Caco-2 (cell line): Measurements from ENCODE around the gene MARS1. TPM values are rescaled to one million over a fixed set of nuclear protein-coding genes. Genes with fewer than 3 reads are reported as not detected.

Source experiments
- BruUV-seq: library from RNA; stranded (reverse); fragments of 400-500 nt; replicated peaks from 2 replicates; lab custom pipeline; 2021; lab: Mats Ljungman, UMichigan
- CTCF ChIA-PET: fragments of 300-600 bp; sonication (Branson Sonifier 250); formaldehyde crosslinking; loops from one replicate; lab custom pipeline; 2022; ENCODE audit warnings: antibody characterized with exemption; lab: Charles Lee
- POLR2A ChIA-PET: fragments of 300-600 bp; sonication (Branson Sonifier 250); formaldehyde crosslinking; loops from one replicate; lab custom pipeline; 2022; ENCODE audit warnings: antibody characterized with exemption; lab: Charles Lee
- DNase-seq, 2 experiments: peaks; one replicate each; pipeline versions ENCODE4 v3.0.0 to v3.0.0-alpha.2; 2020 to 2022
- H3K27me3 ChIP-seq: replicated peaks from 2 replicates; pipeline ENCODE4 v1.6.0; 2011; ENCODE audit warnings: low read length; ENCODE audit not compliant: control insufficient read depth, insufficient read depth
- H3K36me3 ChIP-seq: 2 replicates; pipeline ENCODE4 v1.5.1; 2011; ENCODE audit warnings: low read length; ENCODE audit not compliant: control insufficient read depth, insufficient read depth
- H3K4me1 ChIP-seq: fragments of 250-450 bp; sonication (Bioruptor Pico); 2 replicates; pipeline ENCODE4 v1.5.1; 2020; ENCODE audit warnings: mild to moderate bottlenecking
- H3K4me3 ChIP-seq: 2 replicates; pipeline ENCODE4 v1.5.1; 2011; ENCODE audit warnings: low read depth, mild to moderate bottlenecking, control low read depth, low read length
- H3K9me3 ChIP-seq: fragments of 250-450 bp; sonication (Bioruptor Pico); 2 replicates; pipeline ENCODE4 v1.5.1; 2020; ENCODE audit warnings: mild to moderate bottlenecking, moderate library complexity
- H3K27ac Mint-ChIP-seq: one replicate; pipeline ENCODE4 v1.8.0; 2022; ENCODE audit warnings: mixed read lengths; ENCODE audit not compliant: unreplicated experiment
- H3K27me3 Mint-ChIP-seq: one replicate; pipeline ENCODE4 v1.8.0; 2022; ENCODE audit warnings: mixed read lengths; ENCODE audit not compliant: insufficient read depth, unreplicated experiment
- H3K36me3 Mint-ChIP-seq: one replicate; pipeline ENCODE4 v1.8.0; 2022; ENCODE audit warnings: mild to moderate bottlenecking, mixed read lengths; ENCODE audit not compliant: insufficient read depth, unreplicated experiment
- H3K4me1 Mint-ChIP-seq: one replicate; pipeline ENCODE4 v1.8.0; 2022; ENCODE audit warnings: low read depth, mixed read lengths; ENCODE audit not compliant: unreplicated experiment
- H3K4me3 Mint-ChIP-seq: one replicate; pipeline ENCODE4 v1.8.0; 2022; ENCODE audit warnings: mild to moderate bottlenecking, moderate library complexity, mixed read lengths; ENCODE audit not compliant: unreplicated experiment
- H3K9me3 Mint-ChIP-seq: one replicate; pipeline ENCODE4 v1.8.0; 2022; ENCODE audit warnings: mixed read lengths; ENCODE audit not compliant: unreplicated experiment
- CTCF ChIP-seq, 2 experiments: fragments of 200-600 bp in 1 of 2; IDR thresholded peaks; 1 replicate in 1 of 2; 2 replicates in 1 of 2; pipeline versions ENCODE4 v1.5.1 to v1.8.0; 2011 to 2022; ENCODE audit warnings: antibody characterized with exemption in 1 of 2, control low read depth in 1 of 2, inconsistent platforms in 1 of 2, low read depth in 1 of 2, low read length in 1 of 2, mild to moderate bottlenecking in 1 of 2, moderate library complexity in 1 of 2; ENCODE audit not compliant: insufficient read depth in 1 of 2, severe bottlenecking in 1 of 2, unreplicated experiment in 1 of 2
- intact Hi-C: fragments of 100-400 bp; cut with micrococcal nuclease; formaldehyde crosslinking; loops from one replicate; pipeline ENCODE4 v1.10.0; 2022; ENCODE audit not compliant: unreplicated experiment
- total RNA-seq: library from RNA; stranded (reverse); gene quantifications from 2 replicates; pipeline ENCODE4 v1.2.3, GENCODE V29; 2022

MARS1 gene
- total RNA-seq, 1 experiment from 2014 or later: 583 TPM

DNA sequence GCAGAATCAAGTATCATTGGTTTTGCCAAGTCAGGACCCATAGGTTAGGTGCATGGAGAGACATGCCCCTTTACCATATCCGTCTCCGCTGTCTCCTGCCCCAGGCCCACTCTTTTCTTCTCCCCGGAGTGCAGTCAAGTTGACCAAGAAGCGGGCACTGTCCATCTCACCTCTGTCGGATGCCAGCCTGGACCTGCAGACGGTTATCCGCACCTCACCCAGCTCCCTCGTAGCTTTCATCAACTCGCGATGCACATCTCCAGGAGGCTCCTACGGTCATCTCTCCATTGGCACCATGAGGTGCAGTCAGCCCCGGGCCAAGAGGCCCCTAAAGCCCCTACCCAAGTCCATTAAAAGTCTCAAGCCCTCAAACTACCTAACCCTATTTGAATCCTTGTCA lies 23.3 kb upstream of the MARS1 start:
- H3K36me3 ChIP-seq: no peaks in the 10 kb centered on the region
- DNase-seq: no peak
- Mint-ChIP-seq H3K4me3 (no peak overlapping the region), H3K27me3 (peaks cover 25% of the 10 kb centered on the region), H3K4me1 (peaks cover 7% of the 10 kb centered on the region), H3K27ac (no peak overlapping the region), H3K36me3 (no peaks in the 10 kb centered on the region), H3K9me3 (no peaks in the 10 kb centered on the region)
- H3K4me1 ChIP-seq: peaks cover 10% of the 10 kb centered on the region
- H3K4me3 ChIP-seq: no peak overlapping the region
- ChIA-PET CTCF (no interaction called here), POLR2A (interaction anchor here (0.6 kb wide), 1 partner anchor 65 kb away, joined by 7 read pairs; no protein-coding TSS in a partner anchor)
- intact Hi-C loops: no loop called here
- no peak for TF ChIP-seq CTCF (IDR thresholded peaks at IDR 0.05; ENCODE audit: insufficient read depth in 1 of 2, low read depth in 1 of 2, low read length in 1 of 2, severe bottlenecking in 1 of 2, unreplicated experiment in 1 of 2)
- no peaks in the 10 kb centered on the region; the same call in 1 of the 2 replicates for H3K27me3 ChIP-seq
- BruUV-seq: no TSS peak
- H3K9me3 ChIP-seq: no peaks in the 10 kb centered on the region

DNA sequence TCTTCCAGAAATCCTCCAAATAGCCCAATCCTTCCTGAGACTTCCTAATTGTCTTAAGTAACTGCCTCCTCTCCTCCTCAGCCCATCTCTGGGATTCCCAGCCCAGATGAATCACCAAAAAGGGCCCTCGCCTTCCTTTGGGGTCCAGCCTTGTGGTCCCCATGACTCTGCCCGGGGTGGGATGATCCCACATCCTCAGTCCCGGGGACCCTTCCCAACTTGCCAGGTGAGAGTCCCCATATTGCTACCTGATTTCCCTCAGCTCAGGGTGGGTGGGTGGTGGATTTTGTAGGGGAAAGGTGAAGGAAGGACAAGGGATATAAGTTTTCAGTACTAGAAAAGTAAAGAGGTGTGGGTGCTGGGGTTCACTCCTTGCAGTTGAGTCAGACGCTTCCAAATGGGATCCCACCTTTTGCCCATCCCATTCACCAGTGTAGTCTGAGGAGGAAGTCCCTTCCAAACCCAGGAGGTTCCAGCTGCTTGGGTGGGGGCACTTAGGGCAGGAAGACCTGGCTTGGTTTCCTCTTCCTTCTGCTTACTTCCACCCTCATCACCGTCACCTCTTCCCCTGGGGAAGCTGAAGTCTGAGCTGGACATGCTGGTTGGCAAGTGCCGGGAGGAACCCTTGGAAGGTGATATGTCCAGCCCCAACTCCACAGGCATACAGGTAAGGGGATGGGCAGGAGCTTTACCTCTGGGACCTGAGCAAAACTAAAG lies 22.7 kb upstream of the MARS1 start:
- H3K4me1 ChIP-seq: peaks cover 10% of the 10 kb centered on the region
- Mint-ChIP-seq H3K4me1 (peaks cover 5% of the 10 kb centered on the region), H3K4me3 (no peak overlapping the region), H3K27me3 (peaks cover 25% of the 10 kb centered on the region), H3K36me3 (no peaks in the 10 kb centered on the region), H3K9me3 (no peaks in the 10 kb centered on the region), H3K27ac (no peak overlapping the region)
- no peaks in the 10 kb centered on the region for H3K36me3 ChIP-seq
- no TSS peak for BruUV-seq
- no peak for TF ChIP-seq CTCF (IDR thresholded peaks at IDR 0.05; ENCODE audit: insufficient read depth in 1 of 2, low read depth in 1 of 2, low read length in 1 of 2, severe bottlenecking in 1 of 2, unreplicated experiment in 1 of 2)
- H3K9me3 ChIP-seq: no peaks in the 10 kb centered on the region
- no peak for DNase-seq
- CTCF ChIA-PET: no interaction called here
- no peak overlapping the region for H3K4me3 ChIP-seq
- intact Hi-C loops: no loop called here
- POLR2A ChIA-PET: interaction anchor here (0.6 kb wide), 1 partner anchor 66 kb away, joined by 7 read pairs; no protein-coding TSS in a partner anchor
- no peaks in the 10 kb centered on the region; the same call in 1 of the 2 replicates for H3K27me3 ChIP-seq

DNA sequence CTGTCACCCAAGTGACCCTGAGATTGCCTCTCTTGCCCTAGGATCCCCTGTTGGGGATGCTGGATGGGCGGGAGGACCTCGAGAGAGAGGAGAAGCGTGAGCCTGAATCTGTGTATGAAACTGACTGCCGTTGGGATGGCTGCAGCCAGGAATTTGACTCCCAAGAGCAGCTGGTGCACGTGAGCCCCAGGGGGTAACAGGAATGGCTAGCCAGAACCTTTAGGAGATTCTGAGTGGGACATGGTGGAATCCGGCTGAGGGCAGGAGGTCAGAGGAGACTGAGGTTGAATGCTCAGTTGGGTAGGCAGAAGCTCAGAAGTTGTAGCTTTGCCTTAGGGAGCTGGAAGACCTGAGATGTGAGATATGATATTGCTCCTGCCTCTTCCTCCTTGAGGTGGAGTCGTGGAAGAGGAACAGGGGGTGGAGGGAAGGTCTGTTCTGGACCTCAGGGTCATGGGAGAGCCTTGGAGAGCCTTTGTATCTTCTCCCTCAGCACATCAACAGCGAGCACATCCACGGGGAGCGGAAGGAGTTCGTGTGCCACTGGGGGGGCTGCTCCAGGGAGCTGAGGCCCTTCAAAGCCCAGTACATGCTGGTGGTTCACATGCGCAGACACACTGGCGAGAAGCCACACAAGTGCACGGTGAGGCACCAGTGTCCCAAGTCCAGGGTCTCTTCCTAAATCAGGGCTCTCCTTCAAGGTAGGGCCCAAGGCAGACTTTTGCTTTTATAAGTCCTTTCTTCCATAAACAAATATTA lies 21.9 kb upstream of the MARS1 start:
- Histone ChIP-seq H3K36me3 (no peaks in the 10 kb centered on the region), H3K4me3 (no peak overlapping the region), H3K4me1 (peaks cover 4% of the 10 kb centered on the region), H3K27me3 (no peaks in the 10 kb centered on the region; the same call in 1 of the 2 replicates), H3K9me3 (no peaks in the 10 kb centered on the region)
- H3K27ac Mint-ChIP-seq: no peak overlapping the region
- ChIA-PET CTCF (no interaction called here), POLR2A (no interaction called here)
- BruUV-seq: no TSS peak
- no peaks in the 10 kb centered on the region for H3K4me1 Mint-ChIP-seq
- no peak overlapping the region for H3K4me3 Mint-ChIP-seq
- intact Hi-C loops: no loop called here
- no peaks in the 10 kb centered on the region for H3K9me3 Mint-ChIP-seq
- DNase-seq: no peak
- peaks cover 22% of the 10 kb centered on the region for H3K27me3 Mint-ChIP-seq
- no peak for TF ChIP-seq CTCF (IDR thresholded peaks at IDR 0.05; ENCODE audit: insufficient read depth in 1 of 2, low read depth in 1 of 2, low read length in 1 of 2, severe bottlenecking in 1 of 2, unreplicated experiment in 1 of 2)
- no peaks in the 10 kb centered on the region for H3K36me3 Mint-ChIP-seq
